ELR (cell line): Measurements from ENCODE around the gene TEX52.

Experiments used
- DNase-seq: peaks from one replicate; pipeline ENCODE4 v3.0.0-alpha.2; 2015; ENCODE audit warnings: low read depth

TEX52 gene

DNA sequence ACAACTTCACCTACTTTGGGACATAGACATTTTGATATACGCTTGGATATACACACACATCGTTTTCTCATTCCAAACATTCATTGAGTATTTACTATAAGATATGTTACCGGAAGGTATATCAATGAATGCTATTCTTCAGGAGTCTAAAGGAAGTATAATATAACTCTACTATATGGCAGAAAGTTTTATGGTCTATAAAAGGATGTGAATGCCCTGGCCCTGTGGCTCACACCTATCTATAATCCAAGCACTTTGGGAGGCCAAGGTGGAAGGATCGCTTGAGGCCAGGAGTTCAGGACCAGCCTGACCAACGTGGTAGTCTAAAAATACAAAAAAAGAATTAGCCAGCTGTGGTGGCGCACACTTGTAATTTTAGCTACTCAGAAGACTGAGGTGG, 27.6 kb downstream of the TEX52 start:
- DNase-seq: no peak

DNA sequence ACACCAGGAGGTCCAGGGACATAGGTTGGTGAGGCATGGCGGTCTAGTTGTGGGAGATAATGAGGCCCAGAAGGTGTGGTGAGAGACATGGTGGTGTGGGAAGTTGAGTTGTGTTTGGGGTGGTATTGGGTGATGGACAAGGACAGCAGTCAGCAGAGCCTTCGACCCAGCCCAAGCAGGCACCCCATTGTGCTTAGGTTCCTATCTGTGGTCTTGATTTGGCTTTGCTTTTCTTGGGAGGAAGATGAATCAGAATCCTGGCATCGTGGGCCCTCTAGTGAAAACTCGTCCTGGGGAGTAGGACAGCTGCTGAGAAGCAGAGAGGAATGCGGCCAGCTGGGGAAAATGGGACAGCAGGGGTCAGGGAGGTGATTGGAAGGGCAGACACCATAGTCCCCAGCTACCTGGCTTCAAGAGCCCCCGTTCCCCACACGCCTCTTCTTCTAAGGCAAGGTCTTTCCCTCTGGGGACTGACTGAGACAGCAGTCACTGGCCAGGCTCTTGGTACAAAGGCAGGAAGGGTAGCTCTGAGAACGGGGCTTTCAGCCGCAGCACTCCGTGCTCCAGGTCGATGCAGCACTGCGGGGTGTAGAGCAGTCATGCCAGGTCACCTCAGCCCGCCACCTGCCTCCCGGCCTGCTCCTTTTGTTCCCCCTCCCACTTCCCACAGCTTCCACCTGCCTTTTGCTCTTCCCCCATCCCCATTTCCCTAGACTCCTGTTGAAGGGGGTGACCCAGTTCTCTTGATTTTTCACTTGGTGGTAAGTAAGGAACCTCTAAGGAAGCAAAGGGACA, 29.9 kb downstream of the TEX52 start:
- DNase-seq: no peak

DNA sequence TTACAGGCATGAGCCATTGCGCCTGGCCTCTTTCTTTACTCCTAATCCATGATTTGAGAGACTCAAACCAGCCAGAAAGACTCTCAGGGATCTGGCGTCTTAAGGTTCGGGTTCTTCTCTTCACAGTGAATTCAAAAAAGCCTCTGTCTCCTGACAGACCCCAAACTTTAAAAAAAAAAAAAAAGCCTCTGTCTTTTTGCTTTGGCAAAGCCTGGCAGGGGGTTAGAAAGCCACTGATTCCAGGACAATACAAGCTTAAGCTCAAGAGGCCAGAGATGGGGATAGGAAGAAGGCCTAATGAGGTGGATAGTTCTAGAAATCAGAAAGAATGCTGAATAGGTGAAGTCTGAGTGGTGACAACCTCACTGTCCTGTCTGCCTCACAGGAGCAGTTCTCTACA, 30.8 kb downstream of the TEX52 start:
- DNase-seq: no peak

DNA sequence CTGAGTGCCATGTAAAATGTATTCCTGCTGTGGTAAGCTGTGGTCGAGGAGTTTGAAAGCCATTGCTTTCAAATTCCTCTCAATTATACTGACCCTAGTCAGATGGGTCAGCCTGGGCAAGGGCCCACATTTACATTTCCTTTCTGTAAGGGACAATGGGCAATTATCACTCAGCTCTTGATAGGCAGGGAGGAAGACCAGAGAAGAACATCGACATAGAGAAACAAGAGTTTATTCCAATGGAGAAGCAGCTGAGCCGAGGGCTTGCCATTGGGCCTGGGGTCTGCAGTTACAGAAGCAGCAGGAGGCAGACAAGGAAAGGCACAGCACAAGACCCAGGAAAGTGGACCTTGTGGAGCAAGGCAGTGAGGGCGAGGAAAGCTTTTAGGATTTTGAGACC, 31.7 kb downstream of the TEX52 start:
- no peak for DNase-seq

DNA sequence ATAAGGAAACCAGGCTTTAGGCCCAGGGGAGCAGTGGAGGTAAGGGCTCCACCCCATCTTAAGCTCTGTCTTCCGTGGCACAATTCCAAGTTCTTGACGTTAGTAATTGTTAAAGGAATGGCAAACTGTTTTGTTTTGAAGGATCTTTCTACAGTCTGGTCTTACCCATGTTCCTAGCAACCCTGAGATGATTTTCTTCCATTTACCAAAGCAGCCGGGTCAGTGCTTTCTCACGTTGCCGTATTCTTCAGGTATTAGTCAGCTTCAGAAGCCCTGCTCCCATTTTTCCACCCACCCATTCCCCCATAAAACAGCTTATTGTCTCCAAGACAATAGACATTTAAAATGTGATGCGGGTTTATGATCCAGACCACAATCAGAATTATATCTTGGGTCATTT, 32.3 kb downstream of the TEX52 start:
- DNase-seq: no peak

DNA sequence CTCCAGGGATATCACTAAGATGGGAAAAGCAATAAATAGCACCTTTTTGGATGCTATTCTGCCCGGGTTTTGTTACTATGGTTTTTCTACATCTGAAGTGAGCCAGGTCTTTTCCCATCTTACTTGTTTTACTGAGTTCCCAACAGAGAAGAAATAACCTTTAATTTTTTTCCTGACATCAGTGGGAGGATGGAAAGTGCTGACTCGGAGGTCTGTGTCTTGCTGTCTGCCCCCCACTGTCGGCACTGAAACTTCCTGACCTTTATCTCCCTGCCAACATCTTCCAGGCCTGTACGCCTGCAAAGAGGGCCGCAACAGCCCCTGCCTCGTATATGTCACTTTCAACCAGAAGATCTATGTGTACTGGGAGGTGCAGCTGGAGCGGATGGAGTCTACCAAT, 33.4 kb downstream of the TEX52 start:
- DNase-seq: no peak

DNA sequence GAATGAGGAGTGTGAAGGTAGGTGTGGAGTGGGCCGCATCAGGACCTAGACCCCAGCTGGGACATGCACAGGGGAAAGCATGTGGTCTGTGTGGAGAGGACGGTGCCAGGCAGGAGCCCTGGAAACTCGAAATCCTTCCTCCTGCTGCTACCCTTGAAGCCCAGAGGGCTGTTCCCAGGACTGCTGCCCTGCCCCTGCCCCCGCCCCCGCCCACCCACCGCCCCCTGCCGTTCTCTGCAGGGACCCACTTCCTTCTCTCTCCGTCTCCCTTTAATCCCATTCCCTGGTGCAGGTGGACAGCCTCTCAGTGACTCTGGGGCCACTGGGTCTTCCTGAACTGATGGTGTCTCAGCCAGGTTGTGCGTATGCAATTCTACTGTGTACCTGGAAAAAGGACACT, 36.4 kb downstream of the TEX52 start:
- no peak for DNase-seq

DNA sequence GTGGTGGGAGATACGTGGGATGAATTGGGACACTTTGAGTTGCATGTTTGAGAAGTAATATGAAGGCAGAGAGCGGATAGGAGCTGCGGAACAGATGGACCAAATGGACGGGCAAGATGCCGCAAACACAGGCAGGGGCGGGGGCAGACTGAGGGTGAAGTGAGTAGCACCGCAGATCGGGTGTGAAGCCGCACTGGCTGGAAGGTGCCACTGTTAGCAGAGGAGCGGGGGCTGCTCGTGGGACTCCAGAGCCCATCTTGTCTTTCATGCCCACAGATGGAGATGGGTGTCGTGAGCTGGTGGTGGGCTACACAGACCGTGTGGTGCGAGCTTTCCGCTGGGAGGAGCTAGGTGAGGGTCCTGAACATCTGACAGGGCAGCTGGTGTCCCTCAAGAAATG, 37.0 kb downstream of the TEX52 start:
- DNase-seq: no peak

DNA sequence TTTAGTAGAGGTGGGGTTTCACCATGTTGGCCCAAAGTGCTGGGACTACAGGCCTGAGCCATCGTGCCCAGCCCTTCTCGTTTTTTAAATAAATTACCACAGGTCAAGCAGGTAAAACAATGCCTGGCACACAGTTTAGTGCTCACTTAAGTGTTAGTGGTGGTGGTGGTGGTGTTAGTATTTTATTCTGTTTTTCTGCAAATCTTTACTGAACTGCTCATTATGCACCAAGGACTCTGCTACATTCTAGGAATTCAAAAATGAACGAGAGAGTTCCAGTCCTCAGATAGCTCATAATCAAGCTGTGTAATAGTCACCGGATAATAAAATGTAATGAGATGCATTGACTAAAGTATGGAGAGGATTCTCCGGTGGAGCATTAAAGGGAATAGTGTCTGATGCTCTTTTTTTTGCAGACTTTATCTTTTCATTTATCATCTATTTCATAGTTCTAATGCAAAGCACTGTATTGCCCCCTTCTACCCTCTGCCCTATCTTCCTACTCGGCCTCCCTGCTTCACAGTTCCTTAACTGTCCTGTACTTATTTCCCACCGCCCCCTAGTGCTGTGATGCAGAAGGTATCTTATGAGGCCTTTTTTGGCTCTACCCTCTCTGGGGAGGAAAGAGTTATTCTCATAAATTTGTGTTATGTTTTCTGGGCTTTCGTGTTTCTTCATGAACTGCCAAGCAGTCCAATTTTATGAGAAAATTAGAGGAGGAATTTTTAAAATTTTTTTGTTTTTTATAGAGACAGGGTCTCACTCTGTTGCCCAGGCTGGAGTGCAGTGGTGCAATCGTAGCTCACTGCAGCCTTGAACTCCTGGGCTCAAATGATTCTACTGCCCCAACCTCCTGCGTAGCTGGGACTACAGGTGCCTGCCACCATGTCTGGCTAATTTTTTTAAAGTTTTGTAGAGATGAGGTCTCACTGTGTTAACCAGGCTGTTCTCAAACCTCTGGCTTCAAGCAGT, 43.3 kb downstream of the TEX52 start:
- peak; percentile 85 for DNase-seq

DNA sequence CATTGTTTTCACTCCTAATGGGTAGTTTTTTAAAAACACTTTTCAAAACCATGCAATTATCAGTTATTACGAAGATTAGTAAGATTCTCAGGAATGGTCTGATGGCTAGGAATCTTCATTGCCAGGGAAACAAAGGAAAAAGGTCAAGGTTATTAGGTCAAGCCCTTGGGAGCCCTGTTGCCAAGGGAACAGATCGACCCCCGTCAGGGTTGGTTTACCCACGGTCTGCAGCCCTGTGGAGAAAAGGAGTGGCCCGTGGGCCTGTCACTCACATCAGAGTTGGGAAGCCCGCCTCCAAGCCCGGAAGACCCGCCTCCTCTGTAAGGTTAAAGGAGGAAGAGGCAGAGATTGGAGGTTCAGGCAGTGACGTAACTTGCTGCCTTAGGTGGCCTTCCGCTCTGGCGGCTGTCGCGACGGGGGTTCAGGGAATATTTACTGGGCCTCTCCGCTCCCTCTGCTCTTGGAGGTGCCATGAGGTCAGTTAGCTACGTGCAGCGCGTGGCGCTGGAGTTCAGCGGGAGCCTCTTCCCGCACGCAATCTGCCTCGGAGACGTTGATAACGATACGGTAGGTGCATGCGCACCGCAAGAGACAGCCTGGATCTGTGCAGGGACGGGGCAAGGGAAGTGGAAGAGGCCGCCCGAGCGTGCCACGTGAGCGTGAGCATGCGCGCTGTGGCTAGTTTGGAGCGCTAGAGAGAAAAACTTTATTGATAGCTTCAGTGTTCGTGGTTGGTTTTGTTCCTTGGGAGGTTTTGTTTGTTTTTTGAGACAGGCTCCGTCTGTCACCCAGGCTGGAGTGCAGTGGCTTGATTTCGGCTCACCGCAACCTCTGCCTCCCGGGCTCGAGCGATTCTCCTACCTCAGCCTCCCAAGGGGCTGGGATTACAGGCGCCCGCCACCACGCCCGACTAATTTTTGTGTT, 44.3 kb downstream of the TEX52 start, which contains the start of gene ITFG2:
TSS of gene ITFG2 (plus strand) at position 379 of the 924 bp plus-strand sequence. CDS start at position 472, 93 bp downstream.
- peak; percentile 99 for DNase-seq

DNA sequence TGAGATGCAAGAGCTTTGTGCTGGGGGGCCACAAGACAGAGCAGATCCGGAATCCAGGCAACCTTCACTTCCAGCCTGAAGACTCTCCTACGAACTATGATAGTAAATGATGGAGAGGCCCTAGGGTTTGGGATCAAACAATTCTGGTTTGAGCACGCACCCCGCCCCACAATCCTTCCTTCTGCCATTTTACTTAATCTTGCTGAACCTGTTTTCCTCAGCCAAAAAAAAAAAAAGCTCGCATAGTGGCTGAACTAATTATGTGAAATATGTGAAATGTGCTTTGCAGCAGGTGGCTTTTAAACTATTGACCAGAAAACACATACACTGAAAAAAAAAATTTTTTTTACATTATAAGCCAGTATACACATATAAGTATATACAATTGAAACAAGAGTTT, 45.0 kb downstream of the TEX52 start:
- no peak for DNase-seq

DNA sequence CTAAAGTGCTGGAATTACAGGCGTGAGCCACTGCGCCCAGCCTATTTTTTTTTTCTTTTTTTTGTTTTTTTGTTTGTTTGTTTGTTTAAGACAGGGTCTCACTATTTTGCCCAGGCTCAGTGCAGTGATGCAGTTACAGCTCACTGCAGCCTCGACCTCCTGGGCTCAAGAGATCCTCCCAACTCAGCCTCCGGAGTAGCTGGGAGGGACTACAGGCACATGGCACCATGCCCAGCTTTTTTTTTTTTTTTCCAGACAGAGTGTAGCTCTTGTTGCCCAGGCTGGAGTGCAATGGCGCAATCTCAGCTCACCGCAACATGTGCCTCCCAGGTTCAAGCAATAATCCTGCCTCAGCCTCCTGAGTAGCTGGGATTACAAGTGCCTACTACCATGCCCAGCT, 50.1 kb downstream of the TEX52 start:
- DNase-seq: no peak

DNA sequence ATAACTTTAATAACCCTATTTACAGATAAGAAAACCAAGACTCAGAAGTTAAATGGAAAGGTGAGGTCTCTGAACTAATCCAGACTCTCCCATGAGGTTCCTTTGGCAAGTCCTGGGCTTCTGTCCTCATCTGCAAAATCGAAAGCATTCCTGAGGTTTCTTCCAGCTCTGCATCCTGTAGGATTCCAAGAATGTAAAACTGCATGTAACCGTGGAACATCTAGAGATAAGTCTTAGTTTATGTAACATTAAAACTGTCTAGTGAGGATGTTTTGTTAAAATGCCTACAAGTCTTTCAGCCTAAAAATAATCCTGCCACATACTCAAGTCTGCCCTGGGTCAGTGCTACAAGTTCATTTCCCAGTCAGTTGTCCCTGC, 51.7 kb downstream of the TEX52 start:
- DNase-seq: no peak

DNA sequence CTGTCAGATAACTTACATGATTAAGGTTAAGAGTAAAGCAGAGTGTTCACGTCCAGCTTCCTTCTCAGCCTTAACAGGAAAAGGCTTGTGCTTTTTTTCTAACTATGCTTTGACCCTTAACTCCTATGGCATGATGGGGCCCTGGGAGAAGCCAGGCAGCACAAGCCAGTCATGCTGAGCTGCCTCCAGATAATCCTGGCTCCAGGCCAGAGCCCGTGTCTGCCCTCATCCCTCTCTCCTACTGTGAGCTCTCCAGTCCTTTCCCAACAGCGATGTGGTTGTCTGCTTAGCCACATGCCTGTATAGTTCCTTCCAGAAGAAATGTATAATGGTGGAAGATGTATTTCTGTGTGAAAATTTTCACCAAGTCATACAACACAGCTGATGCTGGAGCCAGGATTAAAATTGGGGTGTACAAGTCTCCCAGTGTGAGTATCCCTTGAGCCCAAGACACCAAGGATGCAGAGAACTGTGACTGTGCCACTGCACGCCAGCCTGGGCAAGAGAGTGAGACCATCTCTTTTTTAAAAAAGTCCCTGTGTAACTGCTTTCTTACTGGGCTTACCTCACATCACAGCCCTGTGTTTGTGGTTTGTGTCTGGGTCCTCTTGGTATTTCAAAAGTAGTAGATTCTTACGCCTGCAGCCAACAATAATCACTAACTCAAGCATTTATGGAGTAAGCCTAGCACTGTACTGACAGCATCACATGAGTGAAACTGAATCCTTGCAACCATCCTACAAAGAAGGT, 52.3 kb downstream of the TEX52 start:
- peak; percentile 28 for DNase-seq

DNA sequence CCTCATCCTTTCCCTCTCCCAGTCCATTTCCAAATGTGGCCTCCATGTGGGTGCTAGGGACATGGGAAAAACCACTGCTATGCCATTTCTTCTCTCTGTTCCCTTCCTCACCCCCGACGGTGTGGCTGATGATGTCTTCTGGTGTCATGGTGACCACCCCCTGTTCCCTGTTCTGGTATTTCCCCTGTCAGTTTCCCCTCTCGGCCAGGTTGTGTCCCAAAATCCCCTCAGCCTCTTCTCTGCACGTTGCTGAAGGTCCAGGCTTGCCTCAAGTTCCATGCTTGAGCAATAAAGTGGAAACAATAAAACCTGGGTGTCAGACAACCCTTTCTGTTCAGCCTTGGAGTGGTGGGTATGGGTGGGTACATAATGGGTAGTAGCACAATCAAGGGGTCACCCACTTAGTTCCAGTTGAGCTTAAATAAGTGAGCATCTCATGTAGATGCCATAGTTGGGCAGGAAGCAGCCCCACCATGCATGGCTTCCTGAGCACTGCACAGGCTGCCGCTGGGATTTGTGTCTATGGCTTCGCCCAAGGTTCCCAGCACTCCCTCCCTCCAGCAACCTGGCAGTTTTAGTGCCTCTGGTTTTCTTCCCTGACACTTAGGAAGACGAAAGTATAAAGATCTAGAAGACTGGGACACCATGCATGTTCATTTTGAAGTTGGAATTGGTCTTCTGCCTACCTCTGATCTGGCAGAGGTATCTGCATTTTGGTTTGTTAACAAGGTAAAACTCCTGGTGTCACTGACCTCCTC, 53.0 kb downstream of the TEX52 start:
- no peak for DNase-seq

DNA sequence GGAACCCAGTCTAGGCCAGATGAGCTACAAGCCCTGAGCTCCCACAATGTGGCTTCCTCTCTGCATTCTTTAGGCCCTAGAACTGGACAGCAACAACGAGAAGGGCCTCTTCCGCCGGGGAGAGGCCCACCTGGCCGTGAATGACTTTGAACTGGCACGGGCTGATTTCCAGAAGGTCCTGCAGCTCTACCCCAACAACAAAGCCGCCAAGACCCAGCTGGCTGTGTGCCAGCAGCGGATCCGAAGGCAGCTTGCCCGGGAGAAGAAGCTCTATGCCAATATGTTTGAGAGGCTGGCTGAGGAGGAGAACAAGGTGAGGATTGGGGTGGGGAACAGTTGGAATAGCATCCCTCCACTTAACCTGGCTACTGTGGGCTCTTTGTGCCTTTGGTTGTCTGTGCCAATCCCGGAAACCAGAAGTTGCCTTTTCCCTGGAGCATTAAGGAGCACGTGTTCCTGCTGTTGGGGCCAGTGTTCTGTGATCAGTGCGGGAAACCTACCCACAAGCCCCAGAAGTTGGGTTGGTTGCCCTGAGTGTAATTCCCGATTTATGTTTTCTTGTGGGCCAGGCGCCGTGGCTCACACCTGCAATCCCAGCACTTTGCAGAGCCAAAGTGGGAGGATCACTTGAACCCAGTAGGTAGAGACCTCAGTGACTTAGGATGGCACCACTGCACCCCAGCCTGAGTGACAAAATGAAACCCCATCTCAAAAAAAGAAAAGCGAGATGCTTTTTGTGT, 55.6 kb downstream of the TEX52 start:
- no peak for DNase-seq

DNA sequence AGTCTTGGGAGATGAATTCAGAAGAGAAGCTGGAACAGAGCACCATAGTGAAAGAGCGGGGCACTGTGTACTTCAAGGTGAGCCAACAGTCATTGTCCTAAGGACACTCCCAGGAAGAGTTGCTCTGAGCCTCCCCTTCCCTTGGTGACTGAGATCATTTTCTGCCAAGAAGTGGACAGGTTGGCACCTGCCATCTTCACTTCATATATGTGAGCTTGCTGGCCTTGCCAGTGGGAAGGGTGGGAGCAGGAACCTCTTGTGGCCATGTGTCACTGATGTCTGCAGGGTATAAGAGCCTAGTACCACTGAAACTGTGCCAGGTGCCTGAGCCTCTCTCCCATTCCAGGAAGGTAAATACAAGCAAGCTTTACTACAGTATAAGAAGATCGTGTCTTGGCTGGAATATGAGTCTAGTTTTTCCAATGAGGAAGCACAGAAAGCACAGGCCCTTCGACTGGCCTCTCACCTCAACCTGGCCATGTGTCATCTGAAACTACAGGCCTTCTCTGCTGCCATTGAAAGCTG, 56.7 kb downstream of the TEX52 start:
- no peak for DNase-seq
